ENCODE data around the gene RCC2. TPM values are rescaled to one million over a fixed set of nuclear protein-coding genes. Genes with fewer than 3 reads are reported as not detected.

Gene RCC2
- total RNA-seq, 3 donors from 2014 or later, result 47.1 to 73.3 (median 55.1) TPM

DNA sequence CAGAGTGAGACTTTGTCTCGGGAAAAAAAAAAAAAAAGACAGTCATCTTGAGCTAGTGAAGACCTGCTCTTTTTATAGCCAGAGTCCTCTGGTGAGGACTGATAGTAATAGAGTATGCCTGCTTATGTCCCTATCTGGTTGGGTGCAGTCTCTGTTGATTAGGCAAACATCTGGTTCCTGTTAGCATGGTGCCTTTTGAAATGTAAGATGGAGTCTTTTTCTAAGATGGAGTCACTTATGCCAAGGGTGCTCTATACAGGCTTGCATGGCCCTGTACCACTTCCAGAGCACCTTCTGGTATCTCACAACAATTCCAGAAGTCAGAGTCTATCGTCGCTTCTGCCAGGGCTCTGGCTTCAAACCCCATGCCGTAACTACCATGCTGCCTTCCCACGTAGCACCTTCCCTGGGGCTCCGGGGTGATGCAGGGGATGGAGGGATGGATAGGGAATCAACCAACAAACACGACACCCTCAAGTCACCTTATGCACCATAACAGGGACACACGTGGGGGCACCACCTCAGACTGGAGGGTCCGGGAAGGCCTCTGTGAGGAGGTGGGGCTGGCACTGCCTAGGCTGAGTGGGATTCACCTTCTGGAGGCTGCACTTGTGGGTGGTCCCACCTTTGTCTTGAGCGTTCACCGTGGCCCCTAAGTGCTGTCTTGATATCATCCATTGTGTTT lies 79.1 kb downstream of the RCC2 start:
- no peaks in the 10 kb centered on the region for H3K36me3 ChIP-seq (ENCODE audit: low read depth)
- TF ChIP-seq CTCF (IDR thresholded peaks at IDR 0.05), result no peak
- intact Hi-C loops (cut with DNase I, micrococcal nuclease), result no loop called here
- ATAC-seq (no peak), DNase-seq (no peak)
- no peaks in the 10 kb centered on the region for H3K9me3 ChIP-seq
- no peak overlapping the region for H3K4me3 ChIP-seq
- H3K4me1 ChIP-seq (ENCODE audit: low read depth), result no peaks in the 10 kb centered on the region

DNA sequence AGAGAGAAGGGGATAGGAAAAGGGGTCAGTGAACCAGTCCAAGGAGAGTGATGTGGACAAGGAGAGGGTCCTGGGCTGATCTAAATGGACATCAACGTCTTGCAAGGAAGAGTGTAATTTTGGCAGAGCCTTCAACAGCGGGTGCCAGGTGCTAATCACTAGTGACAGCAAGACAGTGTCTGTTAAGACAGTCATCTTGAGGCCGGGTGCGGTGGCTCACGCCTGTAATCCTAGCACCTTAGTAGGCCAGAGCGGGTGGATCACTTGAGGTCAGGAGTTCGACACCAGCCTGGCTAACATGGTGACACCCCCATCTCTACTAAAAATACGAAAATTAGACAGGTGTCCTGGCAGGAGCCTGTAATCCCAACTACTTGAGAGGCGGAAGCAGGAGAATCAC lies 79.7 kb downstream of the RCC2 start:
- TF ChIP-seq CTCF (IDR thresholded peaks at IDR 0.05), result no peak
- intact Hi-C loops (cut with DNase I, micrococcal nuclease), result no loop called here
- H3K4me3 ChIP-seq, result no peak overlapping the region
- DNase-seq, result no peak
- H3K36me3 ChIP-seq (ENCODE audit: low read depth), result no peaks in the 10 kb centered on the region
- ATAC-seq, result no peak
- H3K4me1 ChIP-seq (ENCODE audit: low read depth), result no peaks in the 10 kb centered on the region
- H3K9me3 ChIP-seq, result no peaks in the 10 kb centered on the region

DNA sequence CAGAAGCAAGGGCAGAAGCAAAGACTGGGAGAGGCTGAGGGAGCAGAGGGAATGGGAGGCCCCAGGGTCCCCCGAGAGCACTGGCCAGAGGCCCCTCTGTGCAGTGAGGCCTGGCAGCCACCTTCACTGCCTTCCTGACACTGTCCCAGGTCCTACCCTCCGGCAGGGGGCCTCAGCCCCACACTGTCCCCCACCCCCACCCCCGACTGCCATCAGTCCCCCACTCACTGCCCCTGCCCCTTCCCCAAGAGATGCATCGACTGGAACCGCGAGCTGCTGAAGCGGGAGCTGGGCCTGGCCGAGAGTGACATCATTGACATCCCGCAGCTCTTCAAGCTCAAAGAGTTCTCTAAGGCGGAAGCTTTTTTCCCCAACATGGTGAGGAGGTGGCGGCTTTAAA lies 80.4 kb downstream of the RCC2 start:
- intact Hi-C loops (cut with DNase I, micrococcal nuclease), result no loop called here
- no peak for ATAC-seq
- DNase-seq, result no peak
- TF ChIP-seq CTCF (IDR thresholded peaks at IDR 0.05), result no peak
- Histone ChIP-seq H3K4me1 (ENCODE audit: low read depth) (no peaks in the 10 kb centered on the region), H3K4me3 (no peak overlapping the region), H3K36me3 (ENCODE audit: low read depth) (no peaks in the 10 kb centered on the region), H3K9me3 (no peaks in the 10 kb centered on the region)

- no peak for TF ChIP-seq CTCF (IDR thresholded peaks at IDR 0.05)
- ATAC-seq, result no peak
These were observed 80.9 kb downstream of the RCC2 start for GRCh38 chr1:17358557-17358956.

More at GRCh38 chr1:17358557-17358956, 80.9 kb downstream of the RCC2 start:
- intact Hi-C loops (cut with DNase I, micrococcal nuclease), result no loop called here
- no peaks in the 10 kb centered on the region for H3K9me3 ChIP-seq
- no peak overlapping the region for H3K4me3 ChIP-seq
- H3K36me3 ChIP-seq (ENCODE audit: low read depth), result no peaks in the 10 kb centered on the region
- H3K4me1 ChIP-seq (ENCODE audit: low read depth), result no peaks in the 10 kb centered on the region
- no peak for DNase-seq

Other genes starting within 250 kb of the RCC2 start
- gene PADI1, start 234.5 kb downstream of the RCC2 start, total RNA-seq, result under 1 TPM; 0.25 to 0.65 (median 0.38) TPM
- under 1 TPM in 2 of 3 donors, not detected in 1; 0.09 to 0.17 TPM for gene PADI3, start 190.6 kb downstream of the RCC2 start, total RNA-seq
- gene PADI4, start 131.5 kb downstream of the RCC2 start, total RNA-seq, result under 1 TPM in 1 of 3 donors, not detected in 2; 0.22 TPM
- gene PADI6, start 67.5 kb downstream of the RCC2 start, total RNA-seq, result not detected
- 100 to 1,000 TPM in 2 of 3 donors, 10 to 100 TPM in 1; 87.6 to 146 (median 144) TPM for gene ARHGEF10L, start 100.0 kb upstream of the RCC2 start, total RNA-seq

Data from mucosa of descending colon (tissue), 3 donors.